Stimulated activated CD4-positive, alpha-beta T cell treated with anti-CD3 and anti-CD28 coated beads, Interleukin-1b, Interleukin-23, amount 100 ng/mL, for 1 hour (primary cell): ENCODE results near the gene RNF43.

Experiments used
- DNase-seq, 2 donors: peaks; one replicate each; pipeline ENCODE4 v3.0.0-alpha.2; 2020; ENCODE audit warnings: low read depth in 2 of 2

The RNF43 gene

DNA sequence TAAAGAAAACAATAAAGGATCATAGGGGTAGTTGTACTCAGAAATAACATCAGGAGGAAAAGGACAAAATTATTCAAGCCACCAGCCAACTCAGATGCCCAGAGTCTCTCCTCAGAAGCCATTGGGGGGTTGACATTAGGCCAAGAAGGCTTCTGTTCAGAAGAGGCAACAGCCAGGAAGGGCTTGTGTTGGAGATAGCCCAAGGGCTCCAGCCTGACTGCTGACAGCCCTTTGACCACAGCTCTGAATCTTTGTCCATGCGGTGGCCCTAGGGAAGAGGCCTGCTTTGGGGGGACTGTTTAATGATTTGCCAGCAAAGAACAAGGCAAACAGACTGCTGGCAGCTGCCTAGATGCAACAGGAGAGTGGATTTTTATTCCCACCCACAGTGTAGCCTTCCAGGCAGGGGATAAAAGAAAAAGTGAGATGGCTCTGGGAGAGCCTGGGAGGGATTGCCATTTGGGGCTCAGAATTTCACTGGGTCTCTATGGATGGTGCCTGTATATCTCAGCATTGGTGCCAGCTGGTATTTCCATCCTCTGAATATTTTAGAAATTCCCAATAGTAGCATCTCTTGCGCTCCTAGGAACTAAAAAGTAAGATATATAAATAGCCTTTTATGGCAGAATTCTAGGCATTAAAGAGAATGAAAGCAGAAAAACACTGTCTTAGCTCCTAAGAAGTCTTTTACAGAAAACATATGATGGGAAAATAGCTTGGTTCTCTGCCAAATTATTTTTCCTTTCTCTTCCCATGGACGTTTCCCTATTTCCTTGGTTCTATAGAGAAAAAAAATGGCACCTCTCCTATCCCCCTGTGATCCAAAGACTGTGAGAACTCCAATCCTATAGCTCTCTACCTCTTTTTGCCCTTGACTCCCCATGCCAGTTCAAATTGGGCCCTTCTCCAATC lies 36.0 kb downstream of the RNF43 start:
- no peak for DNase-seq

DNA sequence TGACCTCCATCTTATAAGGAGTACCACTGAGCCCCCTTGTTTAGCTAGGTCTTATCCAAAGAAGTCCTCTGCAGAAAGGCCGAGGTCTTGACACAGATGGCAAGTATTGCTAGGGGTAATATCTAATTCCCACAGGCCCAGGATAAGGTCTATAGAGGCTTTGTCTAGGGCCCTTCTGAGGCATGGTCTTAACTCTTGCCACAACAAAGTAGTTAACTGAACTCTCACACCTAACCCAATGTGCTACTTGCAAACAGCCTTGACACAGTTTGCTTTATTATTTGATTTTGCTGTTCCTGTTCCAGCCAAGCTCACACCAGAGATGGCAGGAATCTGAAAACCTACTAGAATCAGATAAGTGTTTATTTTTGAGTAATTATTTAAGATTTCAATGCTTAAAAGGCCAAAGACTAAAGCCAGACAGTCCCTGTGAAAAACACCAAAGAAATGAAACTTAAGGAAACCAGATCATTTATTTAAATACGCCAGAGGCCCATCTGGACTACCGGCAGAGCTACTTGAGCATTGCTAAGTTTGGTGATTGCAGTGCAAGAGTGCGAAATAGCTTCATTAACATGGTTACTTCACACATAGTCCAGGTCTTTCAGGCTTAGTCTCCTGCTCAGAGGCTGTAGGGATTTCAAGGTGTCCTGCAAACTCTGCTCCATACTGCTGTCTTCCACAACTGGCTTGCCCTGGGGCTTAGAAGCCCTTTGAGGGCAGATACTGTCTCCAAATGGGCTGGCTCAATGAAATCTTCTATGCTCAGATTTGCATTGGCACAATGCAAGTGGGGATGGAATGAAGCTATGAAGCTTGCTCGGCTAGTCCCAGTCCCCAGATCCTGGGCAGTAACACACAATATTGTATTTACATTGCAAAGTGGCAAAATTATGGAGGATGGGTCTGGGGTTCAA lies 36.9 kb downstream of the RNF43 start:
- DNase-seq, result no peak

DNA sequence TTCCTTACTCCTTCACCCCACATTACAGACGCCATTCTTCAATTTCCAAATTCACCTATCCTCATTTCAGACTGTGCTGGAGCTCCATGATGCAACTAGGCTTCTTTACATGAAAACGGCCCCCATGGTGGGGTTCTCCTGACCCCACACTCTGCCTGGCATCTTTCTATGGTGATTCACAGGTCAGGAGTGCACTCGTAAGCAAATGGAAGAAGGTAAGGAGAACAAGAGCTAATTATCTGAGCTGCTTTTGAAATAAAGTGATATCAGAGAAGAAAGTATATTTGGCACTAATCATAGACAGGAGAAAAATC lies 37.9 kb downstream of the RNF43 start:
- DNase-seq, result no peak

DNA sequence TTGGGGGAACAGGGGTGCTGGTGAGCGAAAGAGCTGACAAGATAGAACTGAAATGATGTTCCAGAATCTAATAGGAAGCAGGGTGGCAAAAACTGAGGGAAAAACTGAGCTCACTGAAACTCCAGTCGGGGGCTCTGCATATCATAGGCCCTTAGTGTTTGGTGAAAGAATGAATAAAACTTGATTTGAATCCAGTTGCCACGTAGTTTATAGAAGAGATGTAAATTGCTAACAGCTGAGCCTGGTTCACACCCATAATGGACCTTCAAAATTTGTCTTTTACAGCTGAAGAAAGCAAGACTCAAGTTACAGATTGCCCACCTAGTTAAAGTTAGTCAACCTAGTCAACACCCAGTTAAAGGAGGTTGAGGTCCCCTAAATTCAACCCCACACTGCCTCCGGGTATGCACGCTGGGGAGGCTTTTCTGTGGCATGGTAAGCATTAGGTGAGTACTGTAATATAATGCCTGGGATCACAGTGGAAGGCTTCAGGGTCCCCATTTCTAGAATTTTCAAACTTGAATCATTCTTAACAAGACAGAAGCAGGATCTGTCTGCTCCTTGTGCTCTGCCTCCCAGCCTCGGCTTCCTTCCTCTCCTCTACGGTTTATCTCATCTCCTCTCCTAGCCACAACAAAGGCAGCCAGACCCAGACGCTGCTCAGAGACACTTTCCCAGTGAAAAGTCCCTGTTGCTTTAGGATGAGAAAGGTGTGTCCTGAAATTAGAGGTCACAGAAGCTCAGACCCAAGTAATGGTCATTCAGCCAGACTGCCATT lies 38.4 kb downstream of the RNF43 start:
- DNase-seq, result no peak

DNA sequence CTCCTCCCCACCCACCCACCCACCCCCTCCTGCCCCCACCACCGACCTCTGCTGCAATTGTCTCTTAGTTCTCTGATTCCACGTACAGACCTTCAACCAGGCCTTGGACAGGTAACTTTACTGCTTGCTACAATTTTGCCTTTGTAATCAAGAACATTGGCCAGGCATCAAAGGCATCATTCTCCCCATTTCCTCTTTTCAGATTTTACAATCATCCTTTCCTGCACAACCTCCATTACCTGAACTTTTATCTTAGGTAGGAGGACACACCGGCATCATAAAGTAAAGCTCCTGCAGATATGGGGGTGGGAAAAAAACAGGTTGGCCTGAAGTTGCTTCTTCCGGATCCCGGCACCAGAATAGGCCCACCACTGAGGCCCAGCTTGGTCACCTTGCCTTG lies 39.7 kb downstream of the RNF43 start:
- no peak for DNase-seq

DNA sequence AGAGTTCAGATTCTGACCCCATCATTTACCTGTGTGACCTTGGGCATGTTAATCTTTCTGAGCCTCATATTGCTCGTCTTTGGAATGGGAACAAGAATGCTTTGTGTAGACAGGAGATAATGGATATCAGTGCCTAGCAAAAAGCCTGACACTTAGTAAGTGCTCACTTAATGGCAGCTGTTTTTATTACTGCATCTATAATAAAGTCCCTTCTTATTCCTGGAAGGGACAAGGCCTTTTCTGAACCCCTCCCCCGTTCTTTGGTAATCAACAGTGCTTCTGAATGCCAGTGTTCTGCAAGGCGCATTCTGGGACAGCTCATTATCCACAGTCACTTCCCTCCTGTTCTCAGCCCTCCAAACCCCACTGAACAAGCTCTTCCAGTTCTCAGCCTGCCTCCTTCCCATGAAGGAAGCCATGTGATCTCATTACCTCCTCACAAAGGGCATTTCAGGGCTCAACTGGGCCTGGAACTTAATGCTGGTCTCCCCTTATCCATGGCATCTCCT lies 40.2 kb downstream of the RNF43 start:
- DNase-seq, result no peak

DNA sequence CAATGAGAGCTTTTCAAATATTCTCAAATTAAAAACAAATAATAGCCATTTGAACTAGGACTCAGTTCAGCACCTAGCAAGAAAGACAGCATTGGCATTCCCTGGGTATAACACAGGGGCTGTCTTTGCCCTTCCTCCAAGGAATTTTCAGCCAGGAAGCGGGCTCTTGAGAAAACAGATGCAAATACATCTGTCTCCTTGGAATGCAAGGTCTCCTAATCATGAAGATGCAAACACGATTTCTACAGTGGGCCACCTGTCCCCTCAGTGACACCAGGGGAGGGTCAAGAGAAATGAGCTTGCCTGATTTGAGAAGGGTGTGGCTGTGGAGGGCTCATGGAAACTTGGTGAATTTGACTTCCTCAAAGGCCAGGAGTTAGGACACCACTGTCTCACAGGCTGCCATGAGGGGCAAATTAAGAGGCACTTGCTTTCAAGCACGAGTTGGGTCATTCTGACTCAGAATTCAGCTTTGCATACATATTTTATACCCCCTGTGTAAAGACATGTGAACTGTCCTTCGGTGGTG lies 40.8 kb downstream of the RNF43 start:
- no peak for DNase-seq

DNA sequence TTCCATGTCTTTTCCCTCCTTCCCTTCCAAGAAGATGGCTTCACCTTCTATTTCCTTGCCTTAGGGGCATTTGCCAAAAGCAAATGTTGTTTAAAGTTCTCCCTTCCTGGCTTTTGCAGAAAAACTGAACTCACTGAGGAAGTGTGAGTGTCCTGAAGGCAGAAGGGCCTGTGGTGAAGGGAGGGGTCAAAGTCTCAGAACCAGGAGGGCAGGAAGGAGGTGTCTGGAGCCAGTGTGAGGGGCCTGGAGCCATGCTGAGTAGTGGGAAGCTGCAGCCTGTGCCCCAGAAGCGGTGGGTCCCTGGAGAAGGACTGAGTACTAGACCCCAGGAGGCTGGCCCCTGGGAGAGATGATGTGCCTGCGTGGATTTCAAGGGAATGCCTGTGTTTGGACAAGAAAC lies 41.5 kb downstream of the RNF43 start:
- no peak for DNase-seq

DNA sequence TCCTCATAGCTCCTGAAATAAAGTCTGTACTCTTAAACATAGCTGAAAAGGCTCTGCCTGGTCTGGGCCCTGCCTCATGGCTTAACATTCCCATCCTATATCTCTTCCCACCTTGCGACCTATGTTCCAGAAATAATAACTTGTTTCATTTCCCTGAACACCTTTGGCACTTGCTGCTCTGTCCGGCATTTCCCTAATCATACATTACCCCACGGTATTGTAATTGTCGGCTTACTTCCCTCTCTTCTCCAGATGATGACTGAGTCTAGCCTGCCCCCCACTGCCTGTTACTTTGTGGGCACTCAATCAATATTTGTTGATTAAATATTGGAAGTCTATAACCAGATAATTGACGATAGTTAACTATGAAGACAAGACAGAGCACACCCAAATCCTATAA lies 42.1 kb downstream of the RNF43 start:
- DNase-seq, result no peak

DNA sequence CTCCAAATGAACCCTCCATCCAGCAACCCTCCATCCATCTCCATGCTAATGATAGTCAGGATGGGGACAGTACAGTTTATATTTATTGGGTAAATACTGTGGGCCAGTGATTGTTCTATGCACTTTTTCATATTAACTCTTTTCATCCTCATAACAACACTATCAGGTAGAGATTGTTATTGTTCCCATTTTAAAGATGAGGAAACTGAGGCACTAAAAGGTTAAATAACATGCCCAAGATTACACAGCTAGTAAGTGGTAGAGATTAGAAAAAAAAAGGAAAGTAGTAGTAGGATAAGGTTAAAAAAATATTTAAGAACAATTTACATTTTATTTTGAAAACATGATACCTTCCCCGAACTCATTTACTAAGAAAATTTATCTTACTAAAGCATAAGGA lies 43.4 kb downstream of the RNF43 start:
- DNase-seq, result no peak

DNA sequence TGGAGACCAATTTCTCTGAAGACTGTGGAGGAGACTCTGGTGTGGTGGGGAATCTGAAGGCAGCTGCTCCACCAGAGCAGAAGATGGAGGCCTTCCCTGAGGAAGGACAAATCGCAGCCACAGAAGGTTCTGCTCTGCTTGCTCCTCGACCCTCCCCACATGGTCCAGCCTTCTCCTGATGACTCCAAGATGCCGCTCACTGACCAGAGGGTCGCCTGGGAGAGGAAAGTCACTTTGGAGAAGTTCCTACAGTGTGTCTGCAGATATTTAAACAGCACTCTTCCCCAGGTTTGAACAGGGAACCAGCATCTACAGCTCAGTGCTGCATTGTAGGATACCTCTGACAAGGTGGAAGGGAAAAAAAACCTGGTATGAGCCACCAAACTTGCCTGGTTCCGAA lies 44.3 kb downstream of the RNF43 start:
- DNase-seq, result no peak

DNA sequence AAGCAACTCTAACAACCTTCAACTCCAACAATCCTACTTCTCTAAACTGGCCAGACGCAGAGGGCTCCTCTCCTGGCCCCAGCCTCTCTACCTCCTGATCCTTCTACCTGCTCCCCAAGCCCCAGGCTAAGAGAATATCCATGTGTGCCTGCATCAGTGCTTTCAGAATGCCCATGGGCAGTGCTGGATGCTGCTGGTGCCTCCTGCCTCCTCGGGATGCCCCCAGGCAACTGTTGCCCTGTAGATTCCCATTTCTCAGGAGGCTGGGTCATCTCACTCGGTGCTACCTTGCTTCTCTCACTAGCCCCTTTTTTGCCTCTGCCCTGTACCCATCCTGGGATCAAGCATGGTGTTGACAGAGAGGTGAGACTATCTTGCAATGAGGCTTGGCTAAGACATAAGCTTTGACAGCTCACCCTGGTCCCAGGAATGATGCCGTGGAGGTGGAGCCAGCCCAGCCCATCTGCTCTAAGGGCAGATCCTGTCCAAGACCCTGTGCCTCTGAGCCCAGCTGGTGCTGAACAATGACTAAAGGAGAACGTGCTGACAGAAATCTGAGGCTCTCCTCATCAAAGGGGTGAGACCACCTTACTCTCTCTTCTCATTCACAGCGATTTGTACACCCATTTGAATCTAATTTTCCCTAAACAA lies 45.9 kb downstream of the RNF43 start:
- DNase-seq, result no peak

DNA sequence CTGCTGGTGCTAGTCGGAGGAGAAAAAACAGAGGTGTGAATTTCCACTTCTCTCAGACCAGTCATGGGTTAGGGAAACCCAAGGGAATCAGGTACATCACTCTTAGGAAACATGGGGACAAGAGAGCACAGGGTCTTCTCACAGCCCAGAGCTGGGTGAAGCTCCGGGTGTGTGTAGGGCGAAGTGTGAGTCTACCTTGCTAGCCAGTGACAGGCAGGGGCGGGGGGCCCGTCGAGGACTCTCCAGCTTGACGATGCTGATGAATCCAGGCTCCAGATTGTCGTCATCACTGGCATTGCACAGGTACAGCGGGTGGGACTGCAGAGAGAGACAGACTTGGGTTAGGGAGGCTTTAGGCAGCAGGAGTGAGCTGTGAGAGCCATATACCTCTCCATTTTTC lies 46.6 kb downstream of the RNF43 start:
- DNase-seq, result no peak

DNA sequence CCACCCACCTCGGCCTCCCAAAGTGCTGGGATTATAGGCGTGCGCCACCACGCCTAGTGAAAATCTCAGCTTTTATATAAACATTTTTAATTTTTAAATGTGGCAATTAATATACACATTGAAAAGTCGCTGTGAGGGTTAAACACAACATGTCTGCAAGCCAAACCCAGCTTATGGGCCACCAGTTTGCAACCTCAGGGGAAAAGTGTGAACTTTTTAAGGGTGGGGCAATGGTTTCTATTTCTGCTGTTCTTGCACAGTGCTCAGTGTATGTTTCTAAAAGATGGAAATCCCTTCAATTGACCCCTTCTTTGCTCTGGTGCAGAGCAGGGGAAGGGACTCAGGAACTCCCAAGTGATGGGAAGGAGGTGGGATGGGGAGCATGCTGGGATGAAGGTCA lies 47.0 kb downstream of the RNF43 start:
- DNase-seq, result no peak

DNA sequence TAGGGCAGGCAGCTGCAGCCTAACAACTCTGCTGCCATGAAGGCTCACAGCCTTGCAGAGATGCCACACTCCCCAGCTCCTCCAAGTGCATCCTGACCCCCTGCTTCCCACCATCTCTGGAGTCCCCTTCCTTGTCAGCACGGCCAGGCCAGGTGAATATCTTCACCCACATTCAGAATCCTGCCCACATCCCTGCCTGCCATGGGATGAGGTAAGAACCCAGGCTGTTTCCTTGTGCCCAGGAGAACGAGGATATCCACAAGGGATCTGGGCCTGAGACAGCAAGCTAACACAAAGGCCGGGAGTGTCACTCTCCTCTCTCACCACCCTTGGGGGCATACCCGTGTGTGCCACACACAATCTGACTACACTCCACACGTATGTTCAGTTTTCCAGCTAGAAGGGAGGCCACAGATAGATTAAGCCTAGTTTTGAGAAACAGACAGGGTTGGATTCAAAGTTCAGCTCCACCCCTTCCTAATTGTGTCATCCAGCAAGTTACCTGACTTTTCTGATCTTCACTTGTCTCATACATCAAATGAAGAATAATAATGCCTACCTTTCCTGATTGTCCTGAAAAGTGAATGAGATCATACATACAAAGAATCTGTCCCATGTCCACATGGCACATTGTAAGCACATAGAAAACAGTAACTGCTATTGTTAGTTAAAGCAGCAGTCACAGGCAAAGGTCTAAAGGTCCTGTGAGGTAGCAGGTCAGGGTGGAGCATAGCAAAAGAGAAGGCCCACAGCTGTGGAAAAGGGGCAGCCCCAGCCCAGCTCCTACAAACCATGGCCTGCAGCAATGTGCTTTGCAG lies 47.9 kb downstream of the RNF43 start:
- no peak for DNase-seq

DNA sequence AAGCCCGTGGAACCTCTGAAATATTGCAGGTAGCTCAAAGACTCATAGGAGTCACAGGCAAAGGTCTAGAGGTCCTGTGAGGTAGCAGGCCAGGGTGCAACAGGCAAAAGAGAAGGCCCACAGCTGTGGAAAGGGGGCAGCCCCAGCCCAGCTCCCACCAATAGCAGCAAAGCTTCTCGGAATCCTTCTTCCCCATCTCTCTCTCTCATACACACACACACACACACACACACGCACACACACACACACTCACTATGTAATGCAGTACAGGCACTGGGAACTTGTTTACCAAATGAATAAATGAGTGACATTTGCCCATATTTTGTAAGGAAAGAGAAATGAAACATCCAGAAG lies 48.5 kb downstream of the RNF43 start:
- DNase-seq, result no peak
